Testis (tissue), 2 donors: Measurements from ENCODE around the gene SLC12A2.

Experiments used
- CTCF ChIP-seq, 3 experiments: fragments of 450-650 bp in 2 of 3; fragments of 200-600 bp in 1 of 3; sonication (generic) in 1 of 3; IDR thresholded peaks; one replicate each; pipeline ENCODE4 v1.5.1; 2016 to 2019; ENCODE audit warnings: antibody characterized with exemption in 3 of 3, mild to moderate bottlenecking in 2 of 3, moderate library complexity in 1 of 3
- POLR2A ChIP-seq: fragments of 450-650 bp; IDR thresholded peaks from one replicate; pipeline ENCODE4 v1.6.1; 2017; ENCODE audit warnings: antibody characterized with exemption, mild to moderate bottlenecking, moderate library complexity

- TF ChIP-seq POLR2A (no peak), CTCF (IDR thresholded peaks at IDR 0.05) (no peak)
Observed at GRCh38 chr5:128199611-128200010, 116.0 kb downstream of the SLC12A2 start.
